WERI-Rb-1 (cell line): ENCODE data around the gene HOXB4.

Experiments
- DNase-seq: peaks from one replicate; pipeline ENCODE4 v3.0.0-alpha.2; 2020
- H3K27ac ChIP-seq: fragments of 250-450 bp; sonication (Bioruptor Pico); 2 replicates; pipeline ENCODE4 v1.5.1; 2020; ENCODE audit warnings: mild to moderate bottlenecking, moderate library complexity
- H3K27me3 ChIP-seq: fragments of 250-450 bp; sonication (Bioruptor Pico); 2 replicates; pipeline ENCODE4 v1.5.1; 2021; ENCODE audit warnings: mild to moderate bottlenecking, low read depth, moderate library complexity; ENCODE audit not compliant: insufficient read depth, severe bottlenecking
- H3K36me3 ChIP-seq: fragments of 250-450 bp; sonication (Bioruptor Pico); 2 replicates; pipeline ENCODE4 v1.5.1; 2020; ENCODE audit warnings: mild to moderate bottlenecking, moderate library complexity
- H3K4me3 ChIP-seq: 2 replicates; pipeline ENCODE4 v1.5.1; 2011; ENCODE audit warnings: low read depth, mild to moderate bottlenecking, control low read depth, low read length
- H3K9me3 ChIP-seq: fragments of 250-450 bp; sonication (Bioruptor Pico); 2 replicates; pipeline ENCODE4 v1.5.1; 2021; ENCODE audit warnings: mild to moderate bottlenecking, moderate library complexity; ENCODE audit not compliant: severe bottlenecking
- TF ChIP-seq, protein P1 (sequence below): IDR thresholded peaks from 2 replicates; pipeline ENCODE4 v1.5.1; 2011; ENCODE audit warnings: low read depth, mild to moderate bottlenecking, control low read depth, inconsistent platforms, low read length

Gene HOXB4

DNA sequence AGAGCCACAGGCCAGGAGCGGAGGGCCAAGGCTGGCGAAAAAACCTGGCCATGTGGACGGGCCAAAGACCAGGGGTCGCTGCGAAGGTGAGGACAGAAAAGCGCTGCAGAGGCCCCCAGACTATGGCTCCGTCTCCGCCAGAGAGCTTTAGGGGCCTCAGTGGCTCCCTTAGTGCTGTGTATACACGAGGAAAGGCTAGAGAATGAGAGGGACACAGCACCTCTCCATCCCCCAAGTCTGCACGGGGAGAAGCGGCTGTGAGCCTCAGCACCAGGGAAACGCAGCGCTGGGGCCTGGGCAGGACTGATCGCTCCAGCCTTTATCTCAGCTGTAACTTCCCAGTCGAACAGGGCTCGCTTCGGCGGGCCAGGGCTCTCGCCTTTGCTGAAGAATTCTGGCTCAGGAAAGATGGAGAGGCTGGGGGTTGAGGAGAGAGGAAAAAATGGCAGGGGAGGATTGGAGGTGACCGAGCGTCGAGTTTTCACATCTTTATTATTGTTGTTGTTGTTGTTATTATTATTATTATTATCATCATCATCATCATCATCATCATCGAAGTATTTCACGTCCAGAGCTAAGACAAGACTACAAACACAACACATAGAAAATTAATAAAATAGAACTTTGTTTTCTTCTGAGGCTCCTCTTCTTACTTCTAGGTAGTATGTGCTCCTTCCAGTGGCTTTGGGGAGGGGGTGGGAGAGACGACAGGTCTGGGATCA, 17.3 kb upstream of the HOXB4 start:
- DNase-seq = no peak
- no peak overlapping the region for H3K4me3 ChIP-seq
- TF ChIP-seq, protein P1, sequence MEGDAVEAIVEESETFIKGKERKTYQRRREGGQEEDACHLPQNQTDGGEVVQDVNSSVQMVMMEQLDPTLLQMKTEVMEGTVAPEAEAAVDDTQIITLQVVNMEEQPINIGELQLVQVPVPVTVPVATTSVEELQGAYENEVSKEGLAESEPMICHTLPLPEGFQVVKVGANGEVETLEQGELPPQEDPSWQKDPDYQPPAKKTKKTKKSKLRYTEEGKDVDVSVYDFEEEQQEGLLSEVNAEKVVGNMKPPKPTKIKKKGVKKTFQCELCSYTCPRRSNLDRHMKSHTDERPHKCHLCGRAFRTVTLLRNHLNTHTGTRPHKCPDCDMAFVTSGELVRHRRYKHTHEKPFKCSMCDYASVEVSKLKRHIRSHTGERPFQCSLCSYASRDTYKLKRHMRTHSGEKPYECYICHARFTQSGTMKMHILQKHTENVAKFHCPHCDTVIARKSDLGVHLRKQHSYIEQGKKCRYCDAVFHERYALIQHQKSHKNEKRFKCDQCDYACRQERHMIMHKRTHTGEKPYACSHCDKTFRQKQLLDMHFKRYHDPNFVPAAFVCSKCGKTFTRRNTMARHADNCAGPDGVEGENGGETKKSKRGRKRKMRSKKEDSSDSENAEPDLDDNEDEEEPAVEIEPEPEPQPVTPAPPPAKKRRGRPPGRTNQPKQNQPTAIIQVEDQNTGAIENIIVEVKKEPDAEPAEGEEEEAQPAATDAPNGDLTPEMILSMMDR = no peak
- H3K9me3 ChIP-seq = no peaks in the 10 kb centered on the region
- peaks cover 95% of the 10 kb centered on the region for H3K27me3 ChIP-seq
- H3K36me3 ChIP-seq = no peaks in the 10 kb centered on the region
- no peak overlapping the region for H3K27ac ChIP-seq

DNA sequence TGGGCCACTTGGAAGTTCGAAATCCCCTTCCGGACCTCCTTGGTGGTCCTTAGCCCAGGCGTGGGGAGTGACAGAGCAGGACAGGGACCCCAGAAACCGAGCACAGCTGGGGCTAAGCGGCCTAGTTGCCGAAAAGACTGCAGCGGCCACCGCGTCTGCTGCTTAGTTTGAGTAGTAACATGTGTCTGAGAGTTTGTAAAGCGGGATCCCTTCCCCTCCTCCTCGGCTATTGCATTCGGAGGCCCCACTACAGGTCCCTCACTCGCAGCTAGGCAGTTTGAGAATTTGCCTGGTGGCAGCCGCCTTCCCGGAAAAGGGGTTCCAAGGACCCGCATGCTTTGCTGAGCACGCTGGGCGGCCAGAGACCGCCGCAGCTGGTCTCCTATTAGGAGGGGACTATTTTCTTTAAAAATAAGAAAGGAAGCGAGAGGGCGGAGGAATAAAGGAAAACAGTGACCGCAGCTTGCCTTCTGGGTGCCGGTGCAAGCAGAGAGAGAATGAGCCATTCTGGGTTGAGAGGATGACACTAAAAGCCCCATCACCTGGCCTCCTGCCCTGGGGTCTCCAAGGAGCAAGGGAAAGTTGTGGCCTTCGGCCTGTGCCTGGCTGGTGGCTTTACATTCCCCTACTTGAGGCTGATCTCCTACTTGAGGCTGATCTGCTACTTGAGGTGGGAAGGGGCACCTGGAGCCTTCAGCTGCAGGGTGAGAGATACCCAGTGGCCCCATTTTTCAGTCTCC, 16.6 kb upstream of the HOXB4 start:
- no peaks in the 10 kb centered on the region for H3K36me3 ChIP-seq
- TF ChIP-seq, protein P1 = no peak
- H3K9me3 ChIP-seq = no peaks in the 10 kb centered on the region
- no peak overlapping the region for H3K27ac ChIP-seq
- DNase-seq = no peak
- H3K4me3 ChIP-seq = no peak overlapping the region
- peaks cover 95% of the 10 kb centered on the region for H3K27me3 ChIP-seq

DNA sequence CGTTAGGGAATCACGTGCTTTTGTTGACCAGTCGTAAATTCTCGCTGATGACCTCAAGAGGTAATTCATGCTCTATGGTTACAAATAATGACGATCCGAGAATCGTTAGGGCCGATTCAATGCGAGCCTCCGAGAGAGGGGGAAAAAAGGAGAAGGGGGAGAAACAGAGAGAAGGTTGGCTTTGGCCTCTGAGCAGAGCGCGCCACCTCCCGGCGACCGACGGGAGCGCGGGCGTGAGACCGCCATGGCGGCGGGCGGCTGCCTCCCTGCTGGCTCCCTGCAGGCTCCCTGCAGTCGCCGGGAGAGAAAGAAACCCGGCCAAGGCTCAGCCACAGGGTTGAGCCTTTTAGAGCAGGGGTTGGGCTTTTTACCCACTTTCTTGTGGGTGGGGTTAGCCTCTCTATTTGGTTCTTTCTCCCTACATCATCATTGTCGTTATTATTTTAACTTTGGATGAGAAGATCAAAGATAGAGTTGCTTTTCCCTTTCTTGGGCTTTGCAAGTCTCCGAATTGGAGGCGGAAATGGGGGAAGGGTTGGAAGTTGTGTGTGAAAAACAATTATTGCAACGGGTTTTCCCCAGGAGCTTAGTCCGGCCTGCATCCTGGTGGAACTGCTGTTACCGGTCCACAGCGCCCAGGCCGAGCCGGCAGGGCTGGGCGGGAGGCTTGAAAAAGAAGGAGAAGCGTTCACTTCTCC, 15.8 kb upstream of the HOXB4 start:
- Histone ChIP-seq H3K27me3 (peaks cover 95% of the 10 kb centered on the region), H3K27ac (no peak overlapping the region), H3K9me3 (no peaks in the 10 kb centered on the region), H3K36me3 (no peaks in the 10 kb centered on the region), H3K4me3 (no peak overlapping the region)
- TF ChIP-seq, protein P1 = peak; percentile 96
- peak; percentile 84 for DNase-seq

DNA sequence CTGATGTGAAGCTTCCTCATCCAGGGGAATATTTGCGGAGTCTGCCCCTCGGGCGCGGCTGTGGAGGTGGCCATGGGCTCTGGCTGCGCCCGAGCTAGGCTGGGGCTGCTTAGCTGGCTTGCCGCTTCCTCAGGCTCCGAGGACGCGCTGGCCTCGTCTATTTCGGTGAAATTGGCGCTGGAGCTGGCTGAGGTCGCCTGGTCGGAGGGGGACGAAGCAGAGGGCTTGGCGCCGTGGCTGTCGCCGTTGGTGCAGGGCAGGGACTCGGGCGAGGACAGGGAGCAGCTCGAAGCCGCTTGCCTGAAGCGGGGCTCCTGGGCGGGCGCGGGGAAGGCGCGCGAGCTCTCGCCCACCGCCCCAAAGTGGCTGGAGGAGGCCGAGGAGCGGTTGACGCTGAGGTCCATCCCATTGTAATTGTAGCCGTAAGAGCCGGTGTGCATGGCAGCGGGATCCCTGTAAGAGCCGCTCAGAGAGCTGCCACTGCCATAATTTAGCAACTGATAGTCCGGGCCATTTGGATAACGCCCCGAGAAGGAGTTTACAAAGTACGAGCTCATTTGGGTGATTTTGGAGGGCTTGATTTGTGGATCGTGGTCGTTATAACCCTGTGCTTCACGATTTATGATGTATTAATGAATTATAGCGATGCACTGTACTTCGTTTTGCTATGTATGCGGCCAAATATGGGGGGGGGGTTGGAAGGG, 15.1 kb upstream of the HOXB4 start, which contains the start of gene HOXB5:
Gene HOXB5, minus strand, starts transcription at position 654 of the 704 bp plus-strand sequence. Its CDS starts 97 bp downstream, at position 557.
- TF ChIP-seq, protein P1 = no peak
- peaks cover 95% of the 10 kb centered on the region for H3K27me3 ChIP-seq
- H3K9me3 ChIP-seq = no peaks in the 10 kb centered on the region
- H3K36me3 ChIP-seq = no peaks in the 10 kb centered on the region
- peak within 1 kb of the TSS; percentile 29 for H3K4me3 ChIP-seq
- H3K27ac ChIP-seq = no peak within 1 kb of the TSS
- no peak for DNase-seq

DNA sequence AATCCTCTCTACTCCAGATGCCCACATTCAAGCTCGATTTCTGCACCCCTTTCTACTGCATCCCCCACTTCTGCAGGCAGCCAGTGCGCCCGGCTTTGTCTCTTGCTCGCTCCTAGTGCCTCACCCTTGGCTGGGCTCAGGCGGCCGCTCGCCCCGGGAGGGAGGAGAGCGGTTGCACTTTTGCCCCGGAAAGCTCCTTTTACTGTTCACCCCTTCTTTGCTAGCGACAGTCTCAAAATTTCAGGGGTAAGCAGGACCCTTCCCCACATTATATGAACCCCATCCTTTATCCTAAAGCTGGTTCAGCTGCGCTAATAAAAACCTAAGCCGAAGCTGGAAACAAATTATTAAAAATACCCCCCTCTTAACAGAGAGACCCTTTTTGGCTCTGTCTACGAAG, 14.4 kb upstream of the HOXB4 start:
- H3K36me3 ChIP-seq = no peaks in the 10 kb centered on the region
- no peak overlapping the region for H3K4me3 ChIP-seq
- TF ChIP-seq, protein P1 = no peak
- H3K27me3 ChIP-seq = peaks cover 95% of the 10 kb centered on the region
- H3K9me3 ChIP-seq = no peaks in the 10 kb centered on the region
- DNase-seq = no peak
- no peak overlapping the region for H3K27ac ChIP-seq
